Neural progenitor cell (in vitro differentiated cells): ENCODE measurements around the gene DDHD1.
"Not testable (repeated sequence)": the region's sequence is repeated elsewhere in the genome, so short reads cannot be mapped to it uniquely, and the experiment has no call there.

Experiments
- EZH2phosphoT487 ChIP-seq: fragments of 200-600 bp; sonication (generic); IDR thresholded peaks from 2 replicates; pipeline ENCODE4 v1.6.1; 2017; ENCODE audit warnings: antibody characterized with exemption
- TF ChIP-seq, protein P1 (sequence below): fragments of 200-600 bp; sonication (generic); IDR thresholded peaks from 2 replicates; pipeline ENCODE4 v1.5.1; 2017; ENCODE audit warnings: antibody characterized with exemption, mild to moderate bottlenecking

DNA sequence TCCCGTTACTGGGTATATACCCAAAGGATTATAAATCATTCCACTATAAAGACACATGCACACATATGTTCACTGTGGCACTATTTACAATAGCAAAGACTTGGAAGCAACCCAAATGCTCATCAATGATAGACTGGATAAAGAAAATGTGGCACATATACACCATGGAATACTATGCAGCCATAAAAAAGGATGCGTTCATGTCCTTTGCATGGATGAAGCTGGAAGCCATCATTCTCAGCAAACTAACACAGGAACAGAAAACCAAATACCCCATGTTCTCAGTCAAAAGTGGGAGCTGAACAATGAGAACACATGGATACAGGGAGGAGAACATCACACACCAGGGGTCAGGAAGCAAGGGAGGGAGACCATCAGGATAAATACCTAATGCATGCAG, 31.7 kb downstream of the DDHD1 start:
- TF ChIP-seq, protein P1, sequence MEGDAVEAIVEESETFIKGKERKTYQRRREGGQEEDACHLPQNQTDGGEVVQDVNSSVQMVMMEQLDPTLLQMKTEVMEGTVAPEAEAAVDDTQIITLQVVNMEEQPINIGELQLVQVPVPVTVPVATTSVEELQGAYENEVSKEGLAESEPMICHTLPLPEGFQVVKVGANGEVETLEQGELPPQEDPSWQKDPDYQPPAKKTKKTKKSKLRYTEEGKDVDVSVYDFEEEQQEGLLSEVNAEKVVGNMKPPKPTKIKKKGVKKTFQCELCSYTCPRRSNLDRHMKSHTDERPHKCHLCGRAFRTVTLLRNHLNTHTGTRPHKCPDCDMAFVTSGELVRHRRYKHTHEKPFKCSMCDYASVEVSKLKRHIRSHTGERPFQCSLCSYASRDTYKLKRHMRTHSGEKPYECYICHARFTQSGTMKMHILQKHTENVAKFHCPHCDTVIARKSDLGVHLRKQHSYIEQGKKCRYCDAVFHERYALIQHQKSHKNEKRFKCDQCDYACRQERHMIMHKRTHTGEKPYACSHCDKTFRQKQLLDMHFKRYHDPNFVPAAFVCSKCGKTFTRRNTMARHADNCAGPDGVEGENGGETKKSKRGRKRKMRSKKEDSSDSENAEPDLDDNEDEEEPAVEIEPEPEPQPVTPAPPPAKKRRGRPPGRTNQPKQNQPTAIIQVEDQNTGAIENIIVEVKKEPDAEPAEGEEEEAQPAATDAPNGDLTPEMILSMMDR, result not testable (repeated sequence)
- not testable (repeated sequence) for TF ChIP-seq EZH2phosphoT487
